Smooth muscle cell (in vitro differentiated cells): Measurements from ENCODE around the gene FBXO34. TPM values are rescaled to one million over a fixed set of nuclear protein-coding genes. Genes with fewer than 3 reads are reported as not detected.

Experiments used
- DNase-seq: peaks from one replicate; lab custom pipeline; 2025; ENCODE audit not compliant: unreplicated experiment; lab: John Stamatoyannopoulos, UW
- H2AFZ ChIP-seq: fragments of 200-600 bp; sonication (generic); 2 replicates; pipeline ENCODE4 v1.6.0; 2016; ENCODE audit warnings: antibody characterized with exemption, low read depth, mild to moderate bottlenecking
- H3F3A ChIP-seq: fragments of 200-600 bp; sonication (generic); 2 replicates; pipeline ENCODE4 v1.6.0; 2017; ENCODE audit warnings: antibody characterized with exemption, low read depth
- H3K27ac ChIP-seq: fragments of 200-600 bp; sonication (generic); 2 replicates; pipeline ENCODE4 v1.5.1; 2016; ENCODE audit warnings: low read depth, mild to moderate bottlenecking
- H3K27me3 ChIP-seq: fragments of 200-600 bp; sonication (generic); 2 replicates; pipeline ENCODE4 v1.6.1; 2016; ENCODE audit warnings: low read depth, mild to moderate bottlenecking
- H3K36me3 ChIP-seq: fragments of 200-600 bp; sonication (generic); 2 replicates; pipeline ENCODE4 v1.5.1; 2016; ENCODE audit warnings: low read depth
- H3K4me1 ChIP-seq: fragments of 200-600 bp; sonication (generic); 2 replicates; pipeline ENCODE4 v1.5.1; 2016; ENCODE audit warnings: low read depth
- H3K4me2 ChIP-seq: fragments of 200-600 bp; sonication (generic); 2 replicates; pipeline ENCODE4 v1.6.0; 2016; ENCODE audit warnings: mild to moderate bottlenecking
- H3K4me3 ChIP-seq: fragments of 200-600 bp; sonication (generic); 2 replicates; pipeline ENCODE4 v1.5.1; 2016; ENCODE audit warnings: mild to moderate bottlenecking
- H3K79me2 ChIP-seq: fragments of 200-600 bp; sonication (generic); 2 replicates; pipeline ENCODE4 v1.6.0; 2016; ENCODE audit warnings: low read depth, mild to moderate bottlenecking
- H3K9ac ChIP-seq: fragments of 200-600 bp; sonication (generic); 2 replicates; pipeline ENCODE4 v1.6.0; 2016; ENCODE audit warnings: low read depth
- H3K9me3 ChIP-seq: fragments of 200-600 bp; sonication (generic); replicated peaks from 2 replicates; pipeline ENCODE4 v1.5.1; 2016; ENCODE audit warnings: low read depth
- H4K20me1 ChIP-seq: fragments of 200-600 bp; sonication (generic); 2 replicates; pipeline ENCODE4 v1.6.0; 2016; ENCODE audit warnings: low read depth
- CTCF ChIP-seq: fragments of 200-600 bp; sonication (generic); IDR thresholded peaks from 2 replicates; pipeline ENCODE4 v1.5.1; 2017; ENCODE audit warnings: borderline replicate concordance, mild to moderate bottlenecking, antibody characterized with exemption; ENCODE audit not compliant: insufficient read depth, poor library complexity, severe bottlenecking
- WGBS: methylation state at CpG from one replicate; pipeline ENCODE4 v1.1.7; 2016; ENCODE audit warnings: low lambda C conversion rate; 5-methylcytosine and 5-hydroxymethylcytosine counted together
- polyA plus RNA-seq: library from polyadenylated mRNA; unstranded; fragments of >200 nt; fragmentation: Nextera tagmentation; extraction: Ambion mirVana; gene quantifications from 2 replicates; pipeline ENCODE4 v1.2.1, GENCODE V29; 2016
- small RNA-seq: library from RNA; depleted of rRNA; stranded (forward); fragments of <200 nt; gene quantifications from one replicate; pipeline ENCODE3, GENCODE V24; 2014
- total RNA-seq: library from RNA; depleted of rRNA; stranded (reverse); fragments of >200 nt; gene quantifications from 2 replicates; pipeline ENCODE4 v1.2.3, GENCODE V29; 2014

FBXO34 gene
- total and polyA plus RNA-seq, 2 experiments from 2014 or later = 17.4 to 23.9 TPM

DNA sequence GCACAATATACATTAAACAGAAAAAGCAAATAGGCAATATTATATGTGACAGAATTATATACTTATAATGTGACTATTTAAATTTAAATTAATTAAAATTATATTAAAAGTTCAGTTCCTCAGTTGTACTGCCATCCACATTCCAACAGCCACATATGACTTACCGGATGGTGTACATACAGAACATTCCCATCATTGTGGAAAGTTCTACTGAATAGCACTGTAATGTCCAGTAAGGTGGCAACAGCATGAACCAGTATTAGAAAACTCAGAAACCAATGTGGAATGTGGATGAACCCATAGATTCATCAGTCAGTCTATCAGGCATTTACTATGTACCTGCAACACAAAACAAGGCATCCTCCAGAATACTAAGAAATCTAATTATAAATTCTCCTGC is 128.0 kb downstream of the FBXO34 start:
- Histone ChIP-seq H3K9me3 (no peaks in the 10 kb centered on the region), H3F3A (no peaks in the 10 kb centered on the region), H3K4me1 (peaks cover 3% of the 10 kb centered on the region), H3K79me2 (peaks cover 32% of the 10 kb centered on the region), H3K36me3 (no peaks in the 10 kb centered on the region), H3K9ac (no peak overlapping the region), H3K27me3 (no peaks in the 10 kb centered on the region), H3K4me2 (peak overlapping the region; percentile 5), H3K4me3 (no peak overlapping the region), H4K20me1 (peaks cover 23% of the 10 kb centered on the region), H3K27ac (peak overlapping the region; percentile 66), H2AFZ (no peak overlapping the region)
- DNase-seq = no peak
- WGBS = 94% methylated on average over 1 of the region's 1 CpG
- no peak for TF ChIP-seq CTCF

- 86% methylated on average over 2 of the region's 2 CpGs for WGBS
Measured at GRCh38 chr14:55399852-55400251, 128.6 kb downstream of the FBXO34 start.

DNA sequence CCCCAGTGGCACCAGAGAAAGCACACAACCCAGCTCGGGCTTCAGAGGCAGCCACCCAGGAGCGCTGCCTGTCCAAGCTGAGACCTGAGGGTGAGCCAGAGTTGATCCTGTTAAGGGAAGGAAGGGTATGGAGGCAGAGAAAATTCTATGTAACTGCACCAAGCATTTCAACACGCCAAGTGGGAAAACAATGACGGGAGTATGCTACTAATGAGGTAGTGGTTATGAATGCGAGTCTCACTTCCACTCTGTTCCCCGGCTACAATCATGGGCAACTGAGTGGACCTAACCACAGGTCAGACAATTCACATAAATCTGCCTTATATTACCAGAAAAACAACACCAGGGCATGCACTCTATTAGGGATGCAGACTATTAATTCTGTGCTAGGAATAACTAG is 130.5 kb downstream of the FBXO34 start:
- H4K20me1 ChIP-seq = peaks cover 27% of the 10 kb centered on the region
- H3K27ac ChIP-seq = no peak overlapping the region
- no peaks in the 10 kb centered on the region for H3K27me3 ChIP-seq
- TF ChIP-seq CTCF = no peak
- WGBS = 94% methylated on average over 6 of the region's 6 CpGs
- H3F3A ChIP-seq = no peaks in the 10 kb centered on the region
- H2AFZ ChIP-seq = no peak overlapping the region
- peaks cover 3% of the 10 kb centered on the region for H3K4me1 ChIP-seq
- no peak for DNase-seq
- H3K4me3 ChIP-seq = no peak overlapping the region
- no peak overlapping the region for H3K4me2 ChIP-seq
- no peaks in the 10 kb centered on the region for H3K9me3 ChIP-seq
- no peaks in the 10 kb centered on the region for H3K36me3 ChIP-seq
- H3K79me2 ChIP-seq = peaks cover 44% of the 10 kb centered on the region
- no peak overlapping the region for H3K9ac ChIP-seq

More at GRCh38 chr14:55399852-55400251, 128.6 kb downstream of the FBXO34 start:
- no peaks in the 10 kb centered on the region for H3F3A ChIP-seq
- no peaks in the 10 kb centered on the region for H3K36me3 ChIP-seq
- peaks cover 27% of the 10 kb centered on the region for H4K20me1 ChIP-seq
- peak overlapping the region; percentile 66 for H3K27ac ChIP-seq
- H3K4me3 ChIP-seq = no peak overlapping the region
- H3K9ac ChIP-seq = no peak overlapping the region
- no peak overlapping the region for H2AFZ ChIP-seq
- H3K4me2 ChIP-seq = no peak overlapping the region
- peaks cover 3% of the 10 kb centered on the region for H3K4me1 ChIP-seq
- H3K9me3 ChIP-seq = no peaks in the 10 kb centered on the region
- H3K79me2 ChIP-seq = peaks cover 38% of the 10 kb centered on the region
- DNase-seq = no peak
- TF ChIP-seq CTCF = no peak
- no peaks in the 10 kb centered on the region for H3K27me3 ChIP-seq

Small RNA genes within 50 kb of the gene (small RNA-seq; reads per million reads assigned to genes)
- gene AL356801.1 = not detected

Other genes starting within 250 kb of the FBXO34 start
- gene WDHD1, start 244.3 kb upstream of the FBXO34 start, total RNA-seq = 9.4 and 14.6 TPM in 2 replicates
- gene WDHD1, start 244.3 kb upstream of the FBXO34 start, polyA plus RNA-seq = 5.3 and 5.7 TPM in 2 replicates
- gene SOCS4, start 244.2 kb upstream of the FBXO34 start, total RNA-seq = 19.6 and 22.2 TPM in 2 replicates
- gene SOCS4, start 244.2 kb upstream of the FBXO34 start, polyA plus RNA-seq = 3.8 and 4.8 TPM in 2 replicates
- gene MAPK1IP1L, start 219.8 kb upstream of the FBXO34 start, total RNA-seq = 109 and 176 TPM in 2 replicates
- gene MAPK1IP1L, start 219.8 kb upstream of the FBXO34 start, polyA plus RNA-seq = 89.0 and 89.7 TPM in 2 replicates
- 166 and 170 TPM in 2 replicates for gene LGALS3, start 142.2 kb upstream of the FBXO34 start, total RNA-seq
- 201 and 234 TPM in 2 replicates for gene LGALS3, start 142.2 kb upstream of the FBXO34 start, polyA plus RNA-seq
- 5.3 and 8.0 TPM in 2 replicates for gene DLGAP5, start 79.8 kb upstream of the FBXO34 start, total RNA-seq
- gene DLGAP5, start 79.8 kb upstream of the FBXO34 start, polyA plus RNA-seq = 5.3 and 7.5 TPM in 2 replicates
- 11.6 and 14.0 TPM in 2 replicates for gene ATG14, start 140.4 kb downstream of the FBXO34 start, total RNA-seq
- 3.2 and 3.7 TPM in 2 replicates for gene ATG14, start 140.4 kb downstream of the FBXO34 start, polyA plus RNA-seq
- not detected in 2 replicates for gene TBPL2, start 169.2 kb downstream of the FBXO34 start, total RNA-seq
- not detected in 2 replicates for gene TBPL2, start 169.2 kb downstream of the FBXO34 start, polyA plus RNA-seq